GM18951 (cell line): ENCODE results near the gene BCAS1.

Source experiments
- POLR2A ChIP-seq: IDR thresholded peaks from 4 replicates; pipeline ENCODE4 v1.6.1; 2011; ENCODE audit warnings: mild to moderate bottlenecking; ENCODE audit not compliant: insufficient read length, insufficient read depth; ENCODE audit errors: extremely low read depth
- in situ Hi-C: fragments of 300-500 bp; cut with MboI; formaldehyde crosslinking; loops from one replicate; pipeline ENCODE4 v1.12.0; 2022; ENCODE audit warnings: low sequenced_read_pairs, mixed read lengths, inconsistent platforms; ENCODE audit not compliant: unreplicated experiment

BCAS1 gene

GRCh38 chr20:54095824-54096223 is 25.4 kb upstream of the BCAS1 start:
- in situ Hi-C loops: no loop called here
- TF ChIP-seq POLR2A: no peak

GRCh38 chr20:54094268-54094580 is 23.8 kb upstream of the BCAS1 start:
- in situ Hi-C loops: no loop called here
- no peak for TF ChIP-seq POLR2A

GRCh38 chr20:54093423-54094267 is 23.3 kb upstream of the BCAS1 start:
- in situ Hi-C loops: no loop called here
- no peak for TF ChIP-seq POLR2A

DNA sequence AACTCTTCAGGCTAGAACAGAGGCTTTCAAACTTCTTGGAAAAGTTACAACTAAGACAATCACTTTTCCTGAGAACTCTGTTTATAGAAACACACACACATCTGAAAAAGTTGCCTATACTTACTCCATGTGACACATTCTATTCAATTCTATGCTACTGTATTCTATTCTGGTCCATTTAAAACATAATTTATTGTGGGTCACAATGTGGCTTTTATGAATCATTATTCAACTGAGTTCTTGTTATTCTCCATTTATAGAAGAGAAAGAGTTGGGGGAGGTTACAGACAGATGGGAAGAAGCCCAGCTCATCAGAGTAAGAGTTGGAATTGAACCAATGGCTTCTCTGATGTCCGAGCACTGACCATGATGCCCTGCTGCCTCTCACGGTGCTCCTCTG is 21.6 kb upstream of the BCAS1 start:
- TF ChIP-seq POLR2A: no peak
- in situ Hi-C loops: no loop called here

- in situ Hi-C loops: no loop called here
- no peak for TF ChIP-seq POLR2A
Measured at GRCh38 chr20:54091120-54091480, 20.7 kb upstream of the BCAS1 start.

DNA sequence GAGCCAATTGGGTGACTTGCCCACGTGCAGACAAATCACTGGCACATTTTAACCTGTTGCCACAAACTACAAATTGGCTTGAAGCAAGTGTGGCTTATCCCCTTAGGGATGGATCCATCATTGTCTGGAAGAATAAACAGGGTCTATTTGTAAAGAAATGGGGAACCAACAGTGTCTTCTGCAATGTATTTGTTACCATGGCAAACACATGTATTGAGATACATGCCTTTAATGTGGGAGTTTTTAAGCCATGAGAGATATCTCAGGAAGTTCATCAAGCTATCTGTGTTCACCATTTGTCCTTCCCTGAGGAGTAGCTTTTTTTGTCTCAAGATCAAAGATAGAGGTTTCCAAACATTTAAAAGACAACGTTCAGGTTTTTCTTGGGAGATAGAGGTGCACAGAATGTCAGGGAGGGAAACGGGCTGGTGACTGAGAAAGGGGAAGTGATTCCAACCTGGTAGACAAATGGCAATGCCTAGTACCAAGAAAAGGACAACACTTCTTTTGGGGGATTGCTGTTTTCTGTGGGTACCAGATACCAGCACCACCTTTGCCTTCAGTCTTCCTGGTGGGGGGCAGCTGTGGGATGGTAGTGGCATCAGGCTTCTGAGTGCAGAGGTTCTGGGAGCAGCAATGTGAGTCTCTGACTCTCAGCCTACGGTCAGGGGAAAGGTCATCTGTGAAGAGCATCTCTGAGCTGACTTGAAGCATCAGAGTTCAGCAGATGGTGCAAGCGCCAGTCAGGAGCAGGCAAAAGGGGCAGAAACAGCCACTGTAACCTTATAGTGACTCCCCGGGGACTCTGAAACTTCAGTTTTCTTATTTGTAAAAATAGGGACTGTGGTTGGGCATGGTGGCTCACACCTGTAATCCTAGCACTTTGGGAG is 20.1 kb upstream of the BCAS1 start:
- in situ Hi-C loops: no loop called here
- no peak for TF ChIP-seq POLR2A

- in situ Hi-C loops: no loop called here
- TF ChIP-seq POLR2A: no peak
Measured at GRCh38 chr20:54088430-54088829, 18.0 kb upstream of the BCAS1 start.

DNA sequence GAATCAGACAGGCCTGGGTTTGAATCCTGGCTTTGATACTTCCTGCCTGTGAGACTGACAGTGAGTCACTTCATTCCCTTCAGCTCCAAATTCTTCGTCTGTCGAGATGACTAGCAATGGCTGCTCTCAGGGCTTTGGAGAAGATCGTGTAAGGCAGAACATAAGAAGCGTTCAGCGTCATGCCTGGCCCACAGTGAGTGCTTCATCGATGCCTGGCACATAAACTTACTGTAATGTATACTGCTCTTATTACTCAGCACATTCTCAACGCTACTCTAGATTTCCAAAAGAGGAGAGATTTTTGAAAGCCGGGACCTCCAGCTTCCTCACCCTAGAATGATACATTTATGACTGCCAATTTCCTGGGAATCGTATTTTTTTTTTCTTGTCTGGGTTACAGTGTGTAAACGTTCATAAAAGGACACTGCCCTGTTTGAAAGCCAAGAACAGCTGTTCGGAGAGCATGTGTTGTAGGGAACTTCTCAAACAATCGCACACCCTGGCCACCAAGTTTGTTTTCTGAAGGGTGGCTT is 16.2 kb upstream of the BCAS1 start:
- TF ChIP-seq POLR2A: no peak
- in situ Hi-C loops: no loop called here

DNA sequence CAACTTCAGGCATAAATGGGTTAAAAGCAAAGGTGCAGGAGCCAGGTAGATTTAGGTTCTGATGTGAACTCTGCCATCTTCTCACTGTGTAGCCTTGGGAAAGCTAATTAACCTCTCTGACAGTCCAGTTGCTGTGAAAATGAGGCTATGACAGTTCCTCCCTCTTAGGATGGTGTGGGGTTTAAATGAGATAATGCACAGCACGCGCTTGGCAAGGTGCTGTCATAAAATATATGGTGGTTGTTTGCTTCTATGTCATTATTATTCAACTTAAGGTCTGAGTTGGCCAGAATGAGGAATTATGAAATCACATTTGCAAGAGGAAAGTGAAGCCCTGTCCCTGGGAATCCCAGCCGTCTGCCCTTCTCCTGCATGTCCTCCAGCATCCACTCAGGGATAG is 15.5 kb upstream of the BCAS1 start:
- in situ Hi-C loops: no loop called here
- no peak for TF ChIP-seq POLR2A

DNA sequence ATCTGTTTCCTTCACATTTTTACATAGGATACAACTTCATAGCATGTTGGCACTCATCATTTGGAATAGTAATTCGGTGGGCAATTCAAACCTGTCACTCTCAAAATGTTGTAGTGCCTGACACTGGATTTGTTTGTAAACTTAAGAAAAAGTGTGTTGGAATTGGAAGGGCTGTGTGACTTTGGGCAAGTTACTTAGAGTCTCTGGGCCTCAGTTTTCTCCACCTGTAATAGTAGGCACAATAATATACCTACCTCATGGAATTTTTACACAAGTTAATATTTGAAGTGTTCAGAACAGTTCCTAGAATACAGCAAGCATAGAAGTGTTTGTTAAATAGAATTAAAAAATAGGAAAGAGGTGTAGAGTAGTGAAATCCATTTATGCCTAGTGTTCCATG is 15.0 kb upstream of the BCAS1 start:
- no peak for TF ChIP-seq POLR2A
- in situ Hi-C loops: no loop called here

GRCh38 chr20:54084727-54085388 is 14.5 kb upstream of the BCAS1 start:
- in situ Hi-C loops: no loop called here
- no peak for TF ChIP-seq POLR2A

DNA sequence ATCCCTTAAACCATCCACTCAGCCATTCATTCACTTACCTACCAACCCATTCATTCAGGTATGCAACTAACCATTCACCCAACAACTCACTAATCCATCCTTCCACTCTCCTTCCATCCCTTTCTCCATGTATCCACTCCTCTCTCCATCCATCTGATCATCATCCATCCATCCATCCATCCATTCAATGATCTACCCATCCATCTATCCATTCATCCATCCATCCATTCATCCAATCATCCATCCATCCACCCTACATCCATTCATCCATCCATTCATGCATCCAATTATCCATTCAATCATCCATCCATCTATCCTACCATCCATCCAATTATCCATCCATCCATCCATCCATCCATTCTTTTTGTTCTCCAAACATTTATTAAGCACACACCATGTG is 13.8 kb upstream of the BCAS1 start:
- no peak for TF ChIP-seq POLR2A
- in situ Hi-C loops: no loop called here

DNA sequence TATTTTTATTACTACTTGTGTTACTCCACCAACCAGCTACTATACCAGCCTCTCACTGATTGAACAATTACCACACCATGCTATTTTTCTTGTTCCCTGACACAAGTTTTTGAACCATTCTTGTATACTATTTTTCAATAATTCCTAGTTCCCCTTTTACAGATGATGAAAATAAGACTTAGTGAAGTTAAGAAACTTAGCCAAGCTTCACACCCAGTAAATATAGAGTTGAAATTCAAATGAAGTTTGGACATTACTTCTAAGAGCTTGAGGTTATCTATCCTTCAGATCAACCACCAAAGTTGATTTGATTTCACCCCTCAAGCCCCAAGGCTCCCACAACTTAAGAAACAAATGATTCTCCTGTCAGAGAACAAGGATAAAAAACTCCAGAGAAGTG is 13.1 kb upstream of the BCAS1 start:
- in situ Hi-C loops: no loop called here
- TF ChIP-seq POLR2A: no peak
